ENCODE results near the gene SH2D3A.
"Not testable (repeated sequence)": the region's sequence is repeated elsewhere in the genome, so short reads cannot be mapped to it uniquely, and the experiment has no call there.

DNA sequence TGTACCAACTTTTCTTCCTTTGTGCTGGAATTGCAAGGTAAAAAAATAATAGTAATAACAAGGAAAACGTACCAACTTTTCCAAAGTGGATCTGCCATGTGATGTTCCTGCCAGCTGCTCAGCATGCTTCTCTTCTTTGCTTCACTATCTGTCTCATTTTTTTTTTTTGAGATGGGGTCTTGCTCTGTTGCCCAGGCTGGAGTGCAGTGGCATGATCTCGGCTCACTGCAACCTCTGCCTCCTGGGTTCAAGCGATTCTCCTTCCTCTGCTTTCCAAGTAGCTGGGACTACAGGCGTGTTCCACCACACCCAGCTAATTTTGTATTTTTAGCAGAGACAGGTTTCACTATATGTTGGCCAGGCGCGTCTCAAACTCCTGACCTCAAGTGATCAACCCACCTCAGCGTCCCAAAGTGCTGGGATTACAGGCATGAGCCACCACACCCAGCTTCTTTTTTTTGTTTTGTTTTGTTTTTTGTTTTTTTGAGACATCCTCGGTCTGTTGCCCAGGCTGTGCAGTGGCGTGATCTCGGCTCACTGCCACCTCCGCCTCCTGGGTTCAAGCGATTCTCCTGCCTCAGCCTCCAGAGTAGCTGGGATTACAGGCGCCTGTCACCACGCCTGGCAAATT is 33.0 kb upstream of the SH2D3A start:
- TF ChIP-seq, protein P1, sequence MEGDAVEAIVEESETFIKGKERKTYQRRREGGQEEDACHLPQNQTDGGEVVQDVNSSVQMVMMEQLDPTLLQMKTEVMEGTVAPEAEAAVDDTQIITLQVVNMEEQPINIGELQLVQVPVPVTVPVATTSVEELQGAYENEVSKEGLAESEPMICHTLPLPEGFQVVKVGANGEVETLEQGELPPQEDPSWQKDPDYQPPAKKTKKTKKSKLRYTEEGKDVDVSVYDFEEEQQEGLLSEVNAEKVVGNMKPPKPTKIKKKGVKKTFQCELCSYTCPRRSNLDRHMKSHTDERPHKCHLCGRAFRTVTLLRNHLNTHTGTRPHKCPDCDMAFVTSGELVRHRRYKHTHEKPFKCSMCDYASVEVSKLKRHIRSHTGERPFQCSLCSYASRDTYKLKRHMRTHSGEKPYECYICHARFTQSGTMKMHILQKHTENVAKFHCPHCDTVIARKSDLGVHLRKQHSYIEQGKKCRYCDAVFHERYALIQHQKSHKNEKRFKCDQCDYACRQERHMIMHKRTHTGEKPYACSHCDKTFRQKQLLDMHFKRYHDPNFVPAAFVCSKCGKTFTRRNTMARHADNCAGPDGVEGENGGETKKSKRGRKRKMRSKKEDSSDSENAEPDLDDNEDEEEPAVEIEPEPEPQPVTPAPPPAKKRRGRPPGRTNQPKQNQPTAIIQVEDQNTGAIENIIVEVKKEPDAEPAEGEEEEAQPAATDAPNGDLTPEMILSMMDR (IDR thresholded peaks at IDR 0.05): not testable (repeated sequence)
- TF ChIP-seq POLR2A (IDR thresholded peaks at IDR 0.05): not testable (repeated sequence)

Measured in uterus (tissue), 2 donors.